Gastroesophageal sphincter (tissue), 3 donors: ENCODE measurements around the gene PAGE2.

Experiments
- EP300 ChIP-seq: sonication (generic); formaldehyde crosslinking; IDR thresholded peaks from one replicate; pipeline ENCODE4 v1.6.1; 2017; ENCODE audit warnings: antibody characterized with exemption, mild to moderate bottlenecking
- POLR2A ChIP-seq, 2 donors: fragments of 450-650 bp; IDR thresholded peaks; one replicate each; pipeline ENCODE4 v1.6.1; 2017; ENCODE audit warnings: antibody characterized with exemption in 2 of 2, mild to moderate bottlenecking in 2 of 2, moderate library complexity in 1 of 2
- TF ChIP-seq, protein P1 (sequence below), 4 experiments: fragments of 200-600 bp in 2 of 4; fragments of 450-650 bp in 2 of 4; sonication (generic) in 1 of 4; IDR thresholded peaks; one replicate each; pipeline ENCODE4 v1.5.1; 2017 to 2019; ENCODE audit warnings: antibody characterized with exemption in 4 of 4, mild to moderate bottlenecking in 2 of 4, moderate library complexity in 2 of 4

DNA sequence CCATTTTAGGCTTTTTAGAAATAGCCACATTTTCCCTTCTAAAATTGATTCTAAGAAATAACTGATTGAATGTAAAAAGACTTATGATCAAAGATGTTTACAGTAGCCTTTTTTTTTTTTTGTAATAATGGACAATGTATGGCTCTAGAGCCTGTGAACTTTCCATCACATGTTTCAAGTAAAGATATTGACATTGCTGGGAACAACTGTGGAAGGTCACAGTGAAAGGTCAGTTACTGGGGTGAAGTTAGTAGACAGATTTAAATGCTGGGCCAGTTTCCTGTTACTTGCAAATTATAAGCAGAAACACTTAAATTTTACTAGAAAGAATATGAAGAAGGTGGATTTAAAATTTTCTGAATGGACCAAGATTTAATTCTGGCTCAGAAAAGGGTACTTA is 18.4 kb downstream of the PAGE2 start:
- TF ChIP-seq, protein P1, sequence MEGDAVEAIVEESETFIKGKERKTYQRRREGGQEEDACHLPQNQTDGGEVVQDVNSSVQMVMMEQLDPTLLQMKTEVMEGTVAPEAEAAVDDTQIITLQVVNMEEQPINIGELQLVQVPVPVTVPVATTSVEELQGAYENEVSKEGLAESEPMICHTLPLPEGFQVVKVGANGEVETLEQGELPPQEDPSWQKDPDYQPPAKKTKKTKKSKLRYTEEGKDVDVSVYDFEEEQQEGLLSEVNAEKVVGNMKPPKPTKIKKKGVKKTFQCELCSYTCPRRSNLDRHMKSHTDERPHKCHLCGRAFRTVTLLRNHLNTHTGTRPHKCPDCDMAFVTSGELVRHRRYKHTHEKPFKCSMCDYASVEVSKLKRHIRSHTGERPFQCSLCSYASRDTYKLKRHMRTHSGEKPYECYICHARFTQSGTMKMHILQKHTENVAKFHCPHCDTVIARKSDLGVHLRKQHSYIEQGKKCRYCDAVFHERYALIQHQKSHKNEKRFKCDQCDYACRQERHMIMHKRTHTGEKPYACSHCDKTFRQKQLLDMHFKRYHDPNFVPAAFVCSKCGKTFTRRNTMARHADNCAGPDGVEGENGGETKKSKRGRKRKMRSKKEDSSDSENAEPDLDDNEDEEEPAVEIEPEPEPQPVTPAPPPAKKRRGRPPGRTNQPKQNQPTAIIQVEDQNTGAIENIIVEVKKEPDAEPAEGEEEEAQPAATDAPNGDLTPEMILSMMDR (IDR thresholded peaks at IDR 0.05), result no peak
- TF ChIP-seq EP300 (no peak), POLR2A (IDR thresholded peaks at IDR 0.05) (no peak)
